Measurements from ENCODE around the gene ZDHHC4.

DNA sequence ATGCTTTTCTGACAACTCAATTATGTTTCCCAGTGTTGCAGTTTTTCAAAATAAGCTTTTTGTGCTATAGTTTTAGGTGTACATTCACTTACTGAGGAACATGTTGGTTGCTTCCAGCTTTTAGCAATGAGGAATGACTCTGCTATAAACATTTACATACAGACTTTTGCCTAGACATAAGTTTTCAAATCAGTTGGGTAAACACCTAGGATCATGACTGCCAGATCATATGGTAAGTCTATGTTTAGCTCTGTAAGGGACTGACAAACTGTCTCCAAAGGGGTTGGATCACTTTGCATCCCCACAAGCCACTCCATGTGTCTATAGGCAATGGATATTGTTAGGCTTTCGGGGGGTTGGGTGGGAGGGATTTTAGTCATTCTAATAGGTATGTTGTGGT, 15.1 kb upstream of the ZDHHC4 start:
- TF ChIP-seq, protein P1, sequence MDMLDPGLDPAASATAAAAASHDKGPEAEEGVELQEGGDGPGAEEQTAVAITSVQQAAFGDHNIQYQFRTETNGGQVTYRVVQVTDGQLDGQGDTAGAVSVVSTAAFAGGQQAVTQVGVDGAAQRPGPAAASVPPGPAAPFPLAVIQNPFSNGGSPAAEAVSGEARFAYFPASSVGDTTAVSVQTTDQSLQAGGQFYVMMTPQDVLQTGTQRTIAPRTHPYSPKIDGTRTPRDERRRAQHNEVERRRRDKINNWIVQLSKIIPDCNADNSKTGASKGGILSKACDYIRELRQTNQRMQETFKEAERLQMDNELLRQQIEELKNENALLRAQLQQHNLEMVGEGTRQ (IDR thresholded peaks at IDR 0.05; ENCODE audit: borderline replicate concordance, low read depth, low read length): no peak
- TF ChIP-seq CBX5 (IDR thresholded peaks at IDR 0.05; ENCODE audit: low read depth) (no peak), MYC (IDR thresholded peaks at IDR 0.05; ENCODE audit: insufficient read depth, insufficient read length, insufficient replicate concordance, low read length, severe bottlenecking) (no peak), ZNF24 (IDR thresholded peaks at IDR 0.05) (no peak), POLR2AphosphoS5 (IDR thresholded peaks at IDR 0.05; ENCODE audit: low read length) (no peak), SIN3A (IDR thresholded peaks at IDR 0.05; ENCODE audit: low read depth, low read length) (no peak), POLR2A (IDR thresholded peaks at IDR 0.05; ENCODE audit: low read depth, low read length) (no peak), JUND (IDR thresholded peaks at IDR 0.05; ENCODE audit: low read depth, low read length) (no peak), PAX5 (IDR thresholded peaks at IDR 0.05; ENCODE audit: borderline replicate concordance, low read depth, low read length) (no peak), PML (IDR thresholded peaks at IDR 0.05; ENCODE audit: low read length) (no peak)
- TF ChIP-seq, protein P2, sequence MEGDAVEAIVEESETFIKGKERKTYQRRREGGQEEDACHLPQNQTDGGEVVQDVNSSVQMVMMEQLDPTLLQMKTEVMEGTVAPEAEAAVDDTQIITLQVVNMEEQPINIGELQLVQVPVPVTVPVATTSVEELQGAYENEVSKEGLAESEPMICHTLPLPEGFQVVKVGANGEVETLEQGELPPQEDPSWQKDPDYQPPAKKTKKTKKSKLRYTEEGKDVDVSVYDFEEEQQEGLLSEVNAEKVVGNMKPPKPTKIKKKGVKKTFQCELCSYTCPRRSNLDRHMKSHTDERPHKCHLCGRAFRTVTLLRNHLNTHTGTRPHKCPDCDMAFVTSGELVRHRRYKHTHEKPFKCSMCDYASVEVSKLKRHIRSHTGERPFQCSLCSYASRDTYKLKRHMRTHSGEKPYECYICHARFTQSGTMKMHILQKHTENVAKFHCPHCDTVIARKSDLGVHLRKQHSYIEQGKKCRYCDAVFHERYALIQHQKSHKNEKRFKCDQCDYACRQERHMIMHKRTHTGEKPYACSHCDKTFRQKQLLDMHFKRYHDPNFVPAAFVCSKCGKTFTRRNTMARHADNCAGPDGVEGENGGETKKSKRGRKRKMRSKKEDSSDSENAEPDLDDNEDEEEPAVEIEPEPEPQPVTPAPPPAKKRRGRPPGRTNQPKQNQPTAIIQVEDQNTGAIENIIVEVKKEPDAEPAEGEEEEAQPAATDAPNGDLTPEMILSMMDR (IDR thresholded peaks at IDR 0.05 in 2 of 3, conservative IDR thresholded peaks at IDR 0.05 in 1 of 3; ENCODE audit: control insufficient read depth in 2 of 3, extremely low read depth in 1 of 3, insufficient read depth in 1 of 3, low read depth in 3 of 3, low read length in 3 of 3): no peak
